Tibial nerve (tissue), 4 donors: Measurements from ENCODE around the gene CEP128. TPM values are rescaled to one million over a fixed set of nuclear protein-coding genes. Genes with fewer than 3 reads are reported as not detected.

Experiments used
- DNase-seq, 2 donors: peaks; one replicate each; pipeline ENCODE4 v3.0.0-alpha.2; 2019; ENCODE audit warnings: low spot score in 2 of 2
- H3K27ac ChIP-seq, 4 donors: fragments of 200-600 bp; sonication (generic) in 3 of 4; one replicate each; pipeline ENCODE4 v1.5.1; 2017 to 2019; ENCODE audit warnings: mild to moderate bottlenecking in 1 of 4
- H3K27me3 ChIP-seq, 2 donors: fragments of 200-600 bp; sonication (generic) in 1 of 2; one replicate each; pipeline versions ENCODE4 v1.5.1 to v1.6.0; 2017 to 2019
- H3K36me3 ChIP-seq, 3 donors: fragments of 200-600 bp; sonication (generic); one replicate each; pipeline ENCODE4 v1.5.1; 2018 to 2019
- H3K4me1 ChIP-seq, 4 donors: fragments of 200-600 bp; sonication (generic) in 3 of 4; one replicate each; pipeline ENCODE4 v1.5.1; 2017 to 2019
- H3K4me3 ChIP-seq, 4 donors: fragments of 200-600 bp; sonication (generic) in 3 of 4; one replicate each; pipeline ENCODE4 v1.5.1; 2017 to 2019; ENCODE audit warnings: mild to moderate bottlenecking in 1 of 4, moderate library complexity in 1 of 4
- H3K9me3 ChIP-seq, 4 donors: fragments of 200-600 bp; sonication (generic) in 3 of 4; one replicate each; pipeline ENCODE4 v1.5.1; 2017 to 2019
- CTCF ChIP-seq, 5 experiments: fragments of 200-600 bp in 3 of 5; fragments of 450-650 bp in 2 of 5; sonication (generic) in 3 of 5; IDR thresholded peaks; one replicate each; pipeline ENCODE4 v1.5.1; 2016 to 2019; ENCODE audit warnings: antibody characterized with exemption in 5 of 5, mild to moderate bottlenecking in 3 of 5, moderate library complexity in 2 of 5
- EP300 ChIP-seq, 2 donors: sonication (generic); formaldehyde crosslinking; IDR thresholded peaks; one replicate each; pipeline ENCODE4 v1.6.1; 2017; ENCODE audit warnings: antibody characterized with exemption in 2 of 2, mild to moderate bottlenecking in 1 of 2
- POLR2A ChIP-seq, 2 donors: fragments of 450-650 bp; IDR thresholded peaks; one replicate each; pipeline ENCODE4 v1.6.1; 2017; ENCODE audit warnings: antibody characterized with exemption in 2 of 2, mild to moderate bottlenecking in 2 of 2, moderate library complexity in 2 of 2
- WGBS, 2 donors: methylation state at CpG; one replicate each; pipeline ENCODE4 v1.1.5; 2018; 5-methylcytosine and 5-hydroxymethylcytosine counted together
- total RNA-seq, 4 donors: library from RNA; depleted of rRNA; stranded (reverse); fragments of >200 nt; gene quantifications; one replicate each; pipeline ENCODE4 v1.1.0, GENCODE V29; 2016

Gene CEP128
- total RNA-seq, 4 donors from 2014 or later = 7.3 to 13.9 (median 12.5) TPM

GRCh38 chr14:80695869-80696268 is 245.7 kb downstream of the CEP128 start:
- no peak for DNase-seq
- H3K36me3 ChIP-seq = no peaks in the 10 kb centered on the region
- H3K9me3 ChIP-seq = no peaks in the 10 kb centered on the region
- H3K4me3 ChIP-seq = no peak overlapping the region
- no peak overlapping the region for H3K27ac ChIP-seq
- no peak for TF ChIP-seq POLR2A (IDR thresholded peaks at IDR 0.05)
- no peak for TF ChIP-seq CTCF (IDR thresholded peaks at IDR 0.05)
- no peak for TF ChIP-seq EP300 (IDR thresholded peaks at IDR 0.05)
- WGBS, 2 donors = 92 to 95% methylated on average over 4 of the region's 4 CpGs
- no peaks in the 10 kb centered on the region for H3K4me1 ChIP-seq
- H3K27me3 ChIP-seq = no peaks in the 10 kb centered on the region

- no peak overlapping the region for H3K4me3 ChIP-seq
- H3K27ac ChIP-seq = no peak overlapping the region
- H3K4me1 ChIP-seq = no peaks in the 10 kb centered on the region
- TF ChIP-seq CTCF (IDR thresholded peaks at IDR 0.05) (no peak), EP300 (IDR thresholded peaks at IDR 0.05) (no peak), POLR2A (IDR thresholded peaks at IDR 0.05) (no peak)
- WGBS, 2 donors = 92 to 99% methylated on average over 3 of the region's 3 CpGs
- no peak for DNase-seq
- no peaks in the 10 kb centered on the region for H3K36me3 ChIP-seq
- H3K27me3 ChIP-seq = no peaks in the 10 kb centered on the region
- no peaks in the 10 kb centered on the region for H3K9me3 ChIP-seq
Observed at GRCh38 chr14:80692903-80693302, 248.6 kb downstream of the CEP128 start.

- TF ChIP-seq POLR2A (IDR thresholded peaks at IDR 0.05) = no peak
- TF ChIP-seq EP300 (IDR thresholded peaks at IDR 0.05) = no peak
- no peak for TF ChIP-seq CTCF (IDR thresholded peaks at IDR 0.05)
- peaks cover 0 to 65% (median 20%) of the 10 kb centered on the region in 4 donors for H3K9me3 ChIP-seq
- H3K4me1 ChIP-seq = no peaks in the 10 kb centered on the region
- WGBS, 2 donors = 97 to 98% methylated on average over 3 of the region's 3 CpGs
- no peak overlapping the region for H3K4me3 ChIP-seq
- peaks cover 0 to 12% (median 0%) of the 10 kb centered on the region in 3 donors for H3K36me3 ChIP-seq
- no peak overlapping the region for H3K27ac ChIP-seq
- no peak for DNase-seq
- H3K27me3 ChIP-seq = no peaks in the 10 kb centered on the region
Observed at GRCh38 chr14:80681651-80682050, 259.9 kb downstream of the CEP128 start.

- peaks cover 0 to 51% (median 13%) of the 10 kb centered on the region in 4 donors for H3K9me3 ChIP-seq
- no peak for DNase-seq
- no peak overlapping the region for H3K27ac ChIP-seq
- no peak for TF ChIP-seq CTCF (IDR thresholded peaks at IDR 0.05)
- no peak for TF ChIP-seq POLR2A (IDR thresholded peaks at IDR 0.05)
- no peak for TF ChIP-seq EP300 (IDR thresholded peaks at IDR 0.05)
- H3K27me3 ChIP-seq = no peaks in the 10 kb centered on the region
- no peaks in the 10 kb centered on the region for H3K4me1 ChIP-seq
- peaks cover 0 to 12% (median 0%) of the 10 kb centered on the region in 3 donors for H3K36me3 ChIP-seq
- no peak overlapping the region for H3K4me3 ChIP-seq
- WGBS, 2 donors = 94 to 95% methylated on average over 5 of the region's 5 CpGs
Observed at GRCh38 chr14:80679273-80679672, 262.3 kb downstream of the CEP128 start.

GRCh38 chr14:80678436-80678835 is 263.1 kb downstream of the CEP128 start:
- no peak overlapping the region for H3K4me3 ChIP-seq
- no peaks in the 10 kb centered on the region for H3K4me1 ChIP-seq
- peaks cover 0 to 12% (median 0%) of the 10 kb centered on the region in 3 donors for H3K36me3 ChIP-seq
- H3K9me3 ChIP-seq = peaks cover 0 to 43% (median 13%) of the 10 kb centered on the region in 4 donors
- 92 to 94% methylated on average over 3 of the region's 3 CpGs for WGBS, 2 donors
- TF ChIP-seq POLR2A (IDR thresholded peaks at IDR 0.05) (no peak), CTCF (IDR thresholded peaks at IDR 0.05) (no peak), EP300 (IDR thresholded peaks at IDR 0.05) (no peak)
- H3K27ac ChIP-seq = no peak overlapping the region
- H3K27me3 ChIP-seq = no peaks in the 10 kb centered on the region
- DNase-seq = no peak
